Type B pancreatic cell (in vitro differentiated cells): ENCODE results near the gene SLC35F3. TPM values are rescaled to one million over a fixed set of nuclear protein-coding genes. Genes with fewer than 3 reads are reported as not detected.
A peak's percentile ranks its signal among the peaks of the same experiment; 100 is the strongest.

ENCODE experiments used
- DNase-seq: peaks from one replicate; pipeline ENCODE4 v3.0.0; 2021; ENCODE audit warnings: mixed read lengths; ENCODE audit not compliant: unreplicated experiment; ENCODE audit errors: extremely low spot score
- H3K27ac Mint-ChIP-seq: 2 replicates; pipeline ENCODE4 v1.8.0; 2021; ENCODE audit warnings: mild to moderate bottlenecking, mixed read lengths
- H3K27me3 Mint-ChIP-seq: 2 replicates; pipeline ENCODE4 v1.8.0; 2021; ENCODE audit warnings: mixed read lengths
- H3K36me3 Mint-ChIP-seq: 2 replicates; pipeline ENCODE4 v1.8.0; 2021; ENCODE audit warnings: mixed read lengths
- H3K4me1 Mint-ChIP-seq: one replicate; pipeline ENCODE4 v1.8.0; 2021; ENCODE audit warnings: mixed read lengths; ENCODE audit not compliant: unreplicated experiment
- H3K4me3 Mint-ChIP-seq: 2 replicates; pipeline ENCODE4 v1.8.0; 2021; ENCODE audit warnings: mild to moderate bottlenecking, mixed read lengths
- H3K9me3 Mint-ChIP-seq: 2 replicates; pipeline ENCODE4 v1.8.0; 2021; ENCODE audit warnings: mixed read lengths
- CTCF ChIP-seq: fragments of 200-600 bp; sonication (generic); conservative IDR thresholded peaks from 2 replicates; pipeline ENCODE4 v1.5.0; 2021; ENCODE audit warnings: antibody characterized with exemption, mild to moderate bottlenecking
- total RNA-seq: library from RNA; stranded (reverse); gene quantifications from 2 replicates; pipeline ENCODE4 v1.2.1, GENCODE V29; 2021; ENCODE audit warnings: low replicate concordance

The SLC35F3 gene
- total RNA-seq, 1 donor from 2014 or later = 2.1 TPM

DNA sequence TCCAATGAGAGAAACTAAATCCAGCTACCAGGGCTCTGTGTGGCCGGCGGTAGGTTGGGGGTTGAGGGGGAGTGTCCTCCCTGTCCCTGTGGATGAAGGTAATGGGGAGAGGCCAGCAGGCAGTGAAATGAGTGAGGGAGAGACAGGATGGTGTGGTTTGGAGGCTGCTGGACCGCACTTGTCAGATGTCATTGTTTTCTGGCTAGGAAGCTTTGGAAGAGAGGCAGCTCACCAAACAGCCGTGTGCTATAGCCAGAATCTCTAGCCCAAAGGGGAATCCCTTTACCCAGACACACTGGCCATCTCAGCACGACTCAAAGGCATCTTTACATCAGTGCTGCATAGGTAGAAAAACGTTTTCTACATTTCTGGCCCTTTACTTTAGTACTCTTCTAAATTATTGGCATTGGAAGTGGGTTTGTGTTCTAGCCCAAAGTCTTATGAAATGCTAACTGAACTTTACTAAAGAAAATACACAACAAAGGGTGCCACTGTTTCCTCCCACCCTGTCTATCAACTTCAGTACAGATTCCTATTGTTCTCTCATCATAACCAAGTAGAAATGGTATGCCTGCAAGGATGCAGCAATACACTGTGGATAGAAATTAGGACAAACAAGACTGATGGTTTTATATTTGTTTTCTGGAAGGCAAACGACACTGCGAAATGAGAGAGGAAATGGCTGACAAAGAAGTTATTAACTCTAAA lies 372.8 kb downstream of the SLC35F3 start:
- no peak overlapping the region for H3K4me3 Mint-ChIP-seq

DNA sequence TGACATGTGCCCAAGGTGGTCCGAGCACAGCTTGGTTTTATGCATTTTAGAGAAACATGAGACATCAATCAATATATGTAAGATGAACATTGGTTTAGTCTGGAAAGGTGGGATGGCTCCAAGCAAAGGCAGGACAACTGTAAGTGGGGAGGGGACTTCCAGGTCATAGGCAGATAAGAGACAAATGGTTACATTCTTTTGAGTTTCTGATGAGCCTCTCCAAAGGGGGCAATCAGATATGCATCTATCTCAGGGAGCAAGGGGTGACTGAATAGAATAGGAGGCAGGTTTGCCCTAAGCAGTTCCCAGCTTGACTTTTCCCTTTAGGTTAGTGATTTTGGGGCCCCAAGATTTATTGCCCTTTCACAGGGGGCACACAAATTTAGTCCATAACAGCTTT lies 374.5 kb downstream of the SLC35F3 start:
- DNase-seq = no peak
- Mint-ChIP-seq H3K36me3 (no peaks in the 10 kb centered on the region), H3K4me1 (peaks cover 4% of the 10 kb centered on the region), H3K4me3 (no peak overlapping the region), H3K9me3 (no peaks in the 10 kb centered on the region), H3K27ac (no peak overlapping the region), H3K27me3 (peaks cover 34% of the 10 kb centered on the region)
- TF ChIP-seq CTCF = no peak

More for the DNA sequence above, 372.8 kb downstream of the SLC35F3 start:
- peaks cover 46% of the 10 kb centered on the region for H3K27me3 Mint-ChIP-seq
- no peak overlapping the region for H3K27ac Mint-ChIP-seq
- H3K9me3 Mint-ChIP-seq = no peaks in the 10 kb centered on the region
- no peak for DNase-seq
- no peaks in the 10 kb centered on the region for H3K36me3 Mint-ChIP-seq
- no peak for TF ChIP-seq CTCF
- H3K4me1 Mint-ChIP-seq = peaks cover 4% of the 10 kb centered on the region

- TF ChIP-seq CTCF = no peak
- no peak for DNase-seq
- no peaks in the 10 kb centered on the region for H3K9me3 Mint-ChIP-seq
- H3K4me1 Mint-ChIP-seq = peaks cover 4% of the 10 kb centered on the region
- peaks cover 32% of the 10 kb centered on the region for H3K27me3 Mint-ChIP-seq
- no peak overlapping the region for H3K27ac Mint-ChIP-seq
- H3K36me3 Mint-ChIP-seq = no peaks in the 10 kb centered on the region
- no peak overlapping the region for H3K4me3 Mint-ChIP-seq
These were observed 376.0 kb downstream of the SLC35F3 start for GRCh38 chr1:234280500-234280899.

- Mint-ChIP-seq H3K27ac (no peak overlapping the region), H3K4me1 (peaks cover 4% of the 10 kb centered on the region), H3K9me3 (no peaks in the 10 kb centered on the region), H3K36me3 (no peaks in the 10 kb centered on the region), H3K27me3 (peaks cover 34% of the 10 kb centered on the region), H3K4me3 (peak overlapping the region; percentile 15)
- TF ChIP-seq CTCF = no peak
- DNase-seq = no peak
These were observed 377.5 kb downstream of the SLC35F3 start for GRCh38 chr1:234281826-234282489.

DNA sequence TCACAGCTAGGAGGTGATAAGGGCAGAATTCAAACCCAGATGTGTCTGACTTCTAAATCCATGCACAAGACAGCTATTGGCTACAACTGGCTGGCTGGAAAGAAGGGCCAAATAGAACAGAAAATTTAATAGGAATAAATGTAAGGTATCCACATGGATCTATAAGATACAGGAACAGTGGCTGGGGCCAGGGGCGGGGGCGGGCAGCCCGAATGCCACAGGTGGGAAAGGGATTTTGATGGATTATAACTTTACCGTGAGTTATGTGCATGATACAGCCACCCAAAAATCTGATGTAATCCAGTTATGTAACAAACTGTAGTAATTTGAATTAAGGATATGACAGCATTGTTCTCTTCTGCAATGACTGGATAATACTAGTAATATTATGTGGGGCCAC lies 381.7 kb downstream of the SLC35F3 start:
- no peaks in the 10 kb centered on the region for H3K36me3 Mint-ChIP-seq
- H3K9me3 Mint-ChIP-seq = no peaks in the 10 kb centered on the region

More for the DNA sequence above, 381.7 kb downstream of the SLC35F3 start:
- Mint-ChIP-seq H3K27ac (no peak overlapping the region), H3K4me3 (no peak overlapping the region), H3K27me3 (peaks cover 31% of the 10 kb centered on the region), H3K4me1 (peaks cover 4% of the 10 kb centered on the region)
- no peak for DNase-seq
- no peak for TF ChIP-seq CTCF
